PC-9 (cell line): ENCODE measurements around the gene KRT4.

Experiments
- EZH2 ChIP-seq: fragments of 200-600 bp; sonication (generic); IDR thresholded peaks from 2 replicates; pipeline ENCODE4 v1.8.0; 2017; ENCODE audit warnings: antibody characterized with exemption, low read depth
- TF ChIP-seq, protein P1 (sequence below): fragments of 200-600 bp; sonication (generic); conservative IDR thresholded peaks from 2 replicates; pipeline ENCODE4 v1.6.1; 2017; ENCODE audit warnings: mixed run types, antibody characterized with exemption, mild to moderate bottlenecking, moderate library complexity

DNA sequence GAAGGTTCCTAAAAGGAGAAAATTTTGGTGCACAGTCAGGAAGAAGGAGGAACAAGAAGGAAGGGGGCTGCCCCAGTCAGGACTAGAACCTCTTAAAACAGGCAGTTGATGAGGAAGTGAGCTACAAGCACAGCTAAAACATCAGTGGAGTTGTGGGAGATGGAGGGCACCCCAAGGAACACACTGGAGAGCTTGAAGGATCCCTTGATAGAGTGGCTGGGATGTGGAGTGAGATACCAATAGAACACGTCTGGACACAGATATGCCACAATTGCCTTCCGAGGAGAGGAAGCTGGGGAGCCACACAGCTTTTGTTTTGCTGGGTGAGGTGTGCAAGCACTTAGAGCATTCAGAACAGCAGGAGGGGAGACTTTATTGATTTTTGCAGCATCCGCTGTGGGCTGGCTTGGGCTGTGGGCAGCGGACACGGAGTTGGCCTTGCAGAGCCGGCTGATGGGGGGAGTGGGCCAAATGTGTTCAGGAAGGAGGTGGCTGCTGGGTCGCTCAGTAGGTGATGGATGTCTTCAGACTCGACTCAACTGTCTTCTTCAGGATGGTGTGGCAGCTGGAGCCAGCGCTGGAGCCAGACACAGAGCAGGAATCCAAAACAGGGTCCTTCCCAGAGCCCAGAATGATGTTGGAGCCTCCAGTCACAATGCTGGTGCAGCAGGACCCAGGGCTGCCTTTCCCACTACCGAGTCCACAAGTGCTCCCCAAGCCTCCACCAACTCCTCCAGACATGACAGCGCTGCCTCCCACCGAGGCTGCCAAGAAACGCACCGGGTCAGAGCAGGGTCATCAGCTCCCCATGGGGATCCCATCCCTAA, 24.9 kb upstream of the KRT4 start:
- no peak for TF ChIP-seq EZH2
- TF ChIP-seq, protein P1, sequence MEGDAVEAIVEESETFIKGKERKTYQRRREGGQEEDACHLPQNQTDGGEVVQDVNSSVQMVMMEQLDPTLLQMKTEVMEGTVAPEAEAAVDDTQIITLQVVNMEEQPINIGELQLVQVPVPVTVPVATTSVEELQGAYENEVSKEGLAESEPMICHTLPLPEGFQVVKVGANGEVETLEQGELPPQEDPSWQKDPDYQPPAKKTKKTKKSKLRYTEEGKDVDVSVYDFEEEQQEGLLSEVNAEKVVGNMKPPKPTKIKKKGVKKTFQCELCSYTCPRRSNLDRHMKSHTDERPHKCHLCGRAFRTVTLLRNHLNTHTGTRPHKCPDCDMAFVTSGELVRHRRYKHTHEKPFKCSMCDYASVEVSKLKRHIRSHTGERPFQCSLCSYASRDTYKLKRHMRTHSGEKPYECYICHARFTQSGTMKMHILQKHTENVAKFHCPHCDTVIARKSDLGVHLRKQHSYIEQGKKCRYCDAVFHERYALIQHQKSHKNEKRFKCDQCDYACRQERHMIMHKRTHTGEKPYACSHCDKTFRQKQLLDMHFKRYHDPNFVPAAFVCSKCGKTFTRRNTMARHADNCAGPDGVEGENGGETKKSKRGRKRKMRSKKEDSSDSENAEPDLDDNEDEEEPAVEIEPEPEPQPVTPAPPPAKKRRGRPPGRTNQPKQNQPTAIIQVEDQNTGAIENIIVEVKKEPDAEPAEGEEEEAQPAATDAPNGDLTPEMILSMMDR, result no peak
